Body of pancreas (tissue), 4 donors: Measurements from ENCODE around the gene FBXL20.

Experiments
- CTCF ChIP-seq, 7 experiments: fragments of 450-650 bp in 4 of 7; fragments of 200-600 bp in 3 of 7; sonication (generic) in 3 of 7; IDR thresholded peaks; one replicate each; pipeline ENCODE4 v1.5.1; 2016 to 2019; ENCODE audit warnings: antibody characterized with exemption in 7 of 7
- POLR2A ChIP-seq, 3 donors: fragments of 450-650 bp; IDR thresholded peaks; one replicate each; pipeline ENCODE4 v1.6.1; 2016; ENCODE audit warnings: antibody characterized with exemption in 3 of 3, mild to moderate bottlenecking in 2 of 3

GRCh38 chr17:39359994-39360393 lies 41.4 kb downstream of the FBXL20 start:
- no peak for TF ChIP-seq CTCF (IDR thresholded peaks at IDR 0.05)
- TF ChIP-seq POLR2A (IDR thresholded peaks at IDR 0.05) = no peak
